HepG2 (cell line): Measurements from ENCODE around the gene TCTA. TPM values are rescaled to one million over a fixed set of nuclear protein-coding genes. Genes with fewer than 3 reads are reported as not detected.

Source experiments
- ARID3A ChIP-seq: IDR thresholded peaks from 2 replicates; pipeline ENCODE4 v1.6.1; 2012; ENCODE audit warnings: low read depth, low read length, improper control_type of control experiment
- CAMTA2 ChIP-seq: sonication (generic); formaldehyde crosslinking; IDR thresholded peaks from 2 replicates; pipeline ENCODE4 v1.4.0; 2020; ENCODE audit warnings: mild to moderate bottlenecking, missing genetic modification reagents, borderline replicate concordance
- GLI4 ChIP-seq: sonication (generic); formaldehyde crosslinking; IDR thresholded peaks from 2 replicates; pipeline ENCODE4 v1.5.1; 2020; ENCODE audit warnings: missing genetic modification reagents, mild to moderate bottlenecking, moderate library complexity, borderline replicate concordance
- GRHL1 ChIP-seq: sonication (generic); formaldehyde crosslinking; conservative IDR thresholded peaks from 2 replicates; pipeline ENCODE4 v1.8.0; 2022; ENCODE audit warnings: missing genetic modification reagents
- HNRNPLL ChIP-seq: fragments of 200-400 bp; formaldehyde crosslinking; IDR thresholded peaks from 2 replicates; pipeline ENCODE4 v1.6.1; 2017; ENCODE audit warnings: mild to moderate bottlenecking, low read depth, low read length; ENCODE audit not compliant: poor library complexity, severe bottlenecking
- MIER2 ChIP-seq: IDR thresholded peaks from 2 replicates; pipeline ENCODE4 v1.6.1; 2016; ENCODE audit warnings: missing biosample characterization, missing genetic modification reagents
- NFE2L2 ChIP-seq: fragments of 150-350 bp; IDR thresholded peaks from 2 replicates; pipeline ENCODE4 v1.6.1; 2014; ENCODE audit warnings: low read length
- NR2F2 ChIP-seq: IDR thresholded peaks from 2 replicates; pipeline ENCODE4 v1.6.1; 2012; ENCODE audit warnings: low read depth, inconsistent platforms, borderline replicate concordance
- PITX1 ChIP-seq: sonication (generic); formaldehyde crosslinking; IDR thresholded peaks from 2 replicates; pipeline ENCODE4 v1.5.1; 2020; ENCODE audit warnings: mild to moderate bottlenecking, missing genetic modification reagents
- POGZ ChIP-seq: sonication (generic); formaldehyde crosslinking; IDR thresholded peaks from 2 replicates; pipeline ENCODE4 v1.4.0; 2020; ENCODE audit warnings: mild to moderate bottlenecking, missing genetic modification reagents
- SKI ChIP-seq: fragments of 450-650 bp; IDR thresholded peaks from one replicate; pipeline ENCODE4 v1.6.1; 2018; ENCODE audit warnings: mild to moderate bottlenecking; ENCODE audit not compliant: partially characterized antibody
- TBL1XR1 ChIP-seq: fragments of 150-350 bp; IDR thresholded peaks from 2 replicates; pipeline ENCODE4 v1.6.1; 2014; ENCODE audit warnings: borderline replicate concordance, low read length; ENCODE audit not compliant: partially characterized antibody
- ZNF12 ChIP-seq: sonication (generic); formaldehyde crosslinking; IDR thresholded peaks from 2 replicates; pipeline ENCODE4 v1.5.0; 2020; ENCODE audit warnings: missing genetic modification reagents
- ZNF224 ChIP-seq: sonication (generic); formaldehyde crosslinking; IDR thresholded peaks from 2 replicates; pipeline ENCODE4 v1.5.0; 2020; ENCODE audit warnings: mild to moderate bottlenecking, missing genetic modification reagents
- ZNF225 ChIP-seq: sonication (generic); formaldehyde crosslinking; IDR thresholded peaks from 2 replicates; pipeline ENCODE4 v1.4.0; 2020; ENCODE audit warnings: mild to moderate bottlenecking, missing genetic modification reagents
- ZNF563 ChIP-seq: sonication (generic); formaldehyde crosslinking; IDR thresholded peaks from 2 replicates; pipeline ENCODE4 v1.8.0; 2022; ENCODE audit warnings: mild to moderate bottlenecking, moderate library complexity, missing genetic modification reagents
- ZNF577 ChIP-seq: sonication (generic); formaldehyde crosslinking; IDR thresholded peaks from 2 replicates; pipeline ENCODE4 v1.4.0; 2020; ENCODE audit warnings: mild to moderate bottlenecking, low read depth, missing genetic modification reagents, borderline replicate concordance
- ZNF672 ChIP-seq: sonication (generic); formaldehyde crosslinking; IDR thresholded peaks from 2 replicates; pipeline ENCODE4 v1.8.1; 2022; ENCODE audit warnings: missing genetic modification reagents
- polyA plus RNA-seq, 8 experiments: library from polyadenylated mRNA; depleted of rRNA in 3 of 8; stranded (reverse) in 7 of 8; unstranded in 1 of 8; fragments of >200 nt; fragmentation: Illumina TruSeq in 4 of 8; extraction: Trizol in 4 of 8; gene quantifications; 2 replicates each; pipeline versions ENCODE4 v1.2.1 to v1.2.3, GENCODE V29; 2011 to 2016; ENCODE audit warnings: low read depth in 4 of 8, missing spikeins in 1 of 8, mixed read lengths in 1 of 8; ENCODE audit not compliant: insufficient read depth in 1 of 8
- total RNA-seq, 5 experiments: library from RNA; depleted of rRNA; stranded (reverse); fragments of >200 nt; fragmentation: Illumina TruSeq; extraction: Trizol; gene quantifications; 2 replicates each; pipeline ENCODE4 v1.2.3, GENCODE V29; 2016; ENCODE audit warnings: low read depth in 1 of 5
- TF ChIP-seq, protein P1 (sequence below): sonication (generic); formaldehyde crosslinking; IDR thresholded peaks from 2 replicates; pipeline ENCODE4 v1.8.0; 2022; ENCODE audit warnings: mild to moderate bottlenecking, missing genetic modification reagents
- TF ChIP-seq, protein P2 (sequence below): IDR thresholded peaks from 2 replicates; pipeline ENCODE4 v1.6.1; 2016; ENCODE audit warnings: low read depth
- TF ChIP-seq, protein P3 (sequence below): sonication (generic); formaldehyde crosslinking; IDR thresholded peaks from 2 replicates; pipeline ENCODE4 v1.5.0; 2020; ENCODE audit warnings: missing genetic modification reagents

The TCTA gene
- total and polyA plus RNA-seq, 2 of the 13 experiments (the other 11 are each of a cell fraction or from before 2014, with no cell fraction given) = 8.3 to 13.2 TPM

DNA sequence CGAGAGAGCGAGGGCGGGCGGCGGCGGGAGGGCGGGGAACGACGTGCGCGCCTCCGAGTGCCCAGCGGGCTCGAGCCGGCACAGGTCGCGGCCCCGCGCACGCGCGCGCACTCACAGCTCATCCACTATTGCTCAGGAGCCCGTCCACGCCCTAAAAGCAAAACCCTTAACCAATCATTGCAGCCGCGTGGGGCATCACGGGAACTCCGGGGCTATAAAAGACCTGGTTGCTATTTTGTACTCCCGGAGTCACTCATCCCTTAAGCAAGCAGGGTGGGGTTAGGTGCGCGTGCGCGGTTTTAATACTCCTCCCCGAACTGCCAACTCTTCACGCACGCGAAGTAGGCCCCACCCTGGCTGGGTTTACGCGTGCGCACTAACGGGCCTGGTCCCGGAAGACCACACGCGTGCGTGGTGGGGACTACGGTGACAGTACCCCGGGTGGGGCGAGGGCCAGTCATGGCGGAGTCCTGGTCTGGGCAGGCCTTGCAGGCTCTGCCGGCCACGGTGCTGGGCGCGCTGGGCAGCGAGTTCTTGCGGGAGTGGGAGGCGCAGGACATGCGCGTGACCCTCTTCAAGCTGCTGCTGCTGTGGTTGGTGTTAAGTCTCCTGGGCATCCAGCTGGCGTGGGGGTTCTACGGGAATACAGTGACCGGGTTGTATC is at the start of gene TCTA, which contains the start of gene RHOA (continued):
- TF ChIP-seq SKI (no peak), MIER2 (no peak), POGZ (CRISPR knock-in tag) (peak; percentile 73), GLI4 (CRISPR knock-in tag) (no peak; the same call in 1 of the 2 replicates), CAMTA2 (CRISPR knock-in tag) (peak; percentile 96; the same call in 1 of the 2 replicates), NR2F2 (no peak; the same call in 1 of the 2 replicates), ZNF672 (0 out of 2 replicates have a peak, but pooled peaks have one; percentile 44), ARID3A (peak; percentile 60; the same call in 1 of the 2 replicates), HNRNPLL (peak; percentile 21), ZNF225 (CRISPR knock-in tag) (no peak; the same call in 1 of the 2 replicates), GRHL1 (CRISPR knock-in tag) (no peak), PITX1 (CRISPR knock-in tag) (peak; percentile 78; the same call in 1 of the 2 replicates), ZNF563 (CRISPR knock-in tag) (no peak), ZNF12 (CRISPR knock-in tag) (no peak), TBL1XR1 (peak; percentile 1), NFE2L2 (no peak), ZNF224 (CRISPR knock-in tag) (peak; percentile 54; the same call in 1 of the 2 replicates), ZNF577 (no peak)
- TF ChIP-seq, protein P1, sequence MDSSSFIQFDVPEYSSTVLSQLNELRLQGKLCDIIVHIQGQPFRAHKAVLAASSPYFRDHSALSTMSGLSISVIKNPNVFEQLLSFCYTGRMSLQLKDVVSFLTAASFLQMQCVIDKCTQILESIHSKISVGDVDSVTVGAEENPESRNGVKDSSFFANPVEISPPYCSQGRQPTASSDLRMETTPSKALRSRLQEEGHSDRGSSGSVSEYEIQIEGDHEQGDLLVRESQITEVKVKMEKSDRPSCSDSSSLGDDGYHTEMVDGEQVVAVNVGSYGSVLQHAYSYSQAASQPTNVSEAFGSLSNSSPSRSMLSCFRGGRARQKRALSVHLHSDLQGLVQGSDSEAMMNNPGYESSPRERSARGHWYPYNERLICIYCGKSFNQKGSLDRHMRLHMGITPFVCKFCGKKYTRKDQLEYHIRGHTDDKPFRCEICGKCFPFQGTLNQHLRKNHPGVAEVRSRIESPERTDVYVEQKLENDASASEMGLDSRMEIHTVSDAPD (CRISPR knock-in tag) = peak; percentile 57; the same call in 1 of the 2 replicates
- TF ChIP-seq, protein P2, sequence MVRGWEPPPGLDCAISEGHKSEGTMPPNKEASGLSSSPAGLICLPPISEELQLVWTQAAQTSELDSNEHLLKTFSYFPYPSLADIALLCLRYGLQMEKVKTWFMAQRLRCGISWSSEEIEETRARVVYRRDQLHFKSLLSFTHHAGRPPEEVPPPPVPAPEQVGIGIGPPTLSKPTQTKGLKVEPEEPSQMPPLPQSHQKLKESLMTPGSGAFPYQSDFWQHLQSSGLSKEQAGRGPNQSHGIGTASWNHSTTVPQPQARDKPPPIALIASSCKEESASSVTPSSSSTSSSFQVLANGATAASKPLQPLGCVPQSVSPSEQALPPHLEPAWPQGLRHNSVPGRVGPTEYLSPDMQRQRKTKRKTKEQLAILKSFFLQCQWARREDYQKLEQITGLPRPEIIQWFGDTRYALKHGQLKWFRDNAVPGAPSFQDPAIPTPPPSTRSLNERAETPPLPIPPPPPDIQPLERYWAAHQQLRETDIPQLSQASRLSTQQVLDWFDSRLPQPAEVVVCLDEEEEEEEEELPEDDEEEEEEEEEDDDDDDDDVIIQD (CRISPR knock-in tag) = peak; percentile 18; the same call in 1 of the 2 replicates
- TF ChIP-seq, protein P3, sequence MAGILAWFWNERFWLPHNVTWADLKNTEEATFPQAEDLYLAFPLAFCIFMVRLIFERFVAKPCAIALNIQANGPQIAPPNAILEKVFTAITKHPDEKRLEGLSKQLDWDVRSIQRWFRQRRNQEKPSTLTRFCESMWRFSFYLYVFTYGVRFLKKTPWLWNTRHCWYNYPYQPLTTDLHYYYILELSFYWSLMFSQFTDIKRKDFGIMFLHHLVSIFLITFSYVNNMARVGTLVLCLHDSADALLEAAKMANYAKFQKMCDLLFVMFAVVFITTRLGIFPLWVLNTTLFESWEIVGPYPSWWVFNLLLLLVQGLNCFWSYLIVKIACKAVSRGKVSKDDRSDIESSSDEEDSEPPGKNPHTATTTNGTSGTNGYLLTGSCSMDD (CRISPR knock-in tag) = no peak
